ENCODE data around the gene GRIA4. TPM values are rescaled to one million over a fixed set of nuclear protein-coding genes. Genes with fewer than 3 reads are reported as not detected.
"Not testable (repeated sequence)": the region's sequence is repeated elsewhere in the genome, so short reads cannot be mapped to it uniquely, and the experiment has no call there.

The GRIA4 gene
- total and polyA plus RNA-seq, 2 donors (not counting 1 experiment from before 2014, with no cell fraction given), result 0.15 to 0.50 TPM

DNA sequence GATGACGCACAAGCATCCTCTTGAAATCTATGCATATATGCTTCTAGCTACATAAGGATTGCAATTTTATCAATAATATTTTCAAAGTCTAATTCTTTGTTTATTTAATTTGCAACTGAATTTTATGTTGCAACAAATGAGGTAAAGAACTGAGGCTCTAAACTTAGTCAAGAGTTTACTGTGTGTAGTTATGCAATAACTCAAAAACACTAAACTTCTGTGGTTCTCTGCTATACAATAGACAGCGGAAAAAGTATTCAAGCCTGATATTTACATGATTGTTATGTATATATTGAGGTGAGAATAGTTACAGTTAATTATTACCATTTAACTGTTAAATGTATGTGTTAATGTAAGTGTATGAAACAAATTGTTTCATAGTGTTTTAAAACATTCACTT is 379.3 kb downstream of the GRIA4 start:
- DNase-seq (ENCODE audit: low read depth in 2 of 2), result peak in 1 of 2 donors; percentile 7
- Histone ChIP-seq H3K27ac (ENCODE audit: insufficient read depth, low read length) (no peak overlapping the region), H3K27me3 (ENCODE audit: control insufficient read depth, insufficient read depth, low read length) (no peaks in the 10 kb centered on the region), H4K20me1 (ENCODE audit: control insufficient read depth, extremely low read depth, insufficient read depth, low read length) (no peaks in the 10 kb centered on the region), H3K4me2 (ENCODE audit: extremely low read depth, insufficient read depth, low read length) (no peak overlapping the region), H3K9me3 (ENCODE audit: control insufficient read depth, insufficient read depth, low read depth, low read length) (no peaks in the 10 kb centered on the region), H3K79me2 (ENCODE audit: control insufficient read depth, insufficient read depth, low read length) (no peaks in the 10 kb centered on the region), H3K9ac (ENCODE audit: insufficient read depth, low read length) (no peak overlapping the region), H3K4me1 (ENCODE audit: control insufficient read depth, extremely low read depth, insufficient read depth, low read length) (no peaks in the 10 kb centered on the region), H2AFZ (ENCODE audit: low read length) (no peak overlapping the region), H3K4me3 (replicated peaks in 1 of 4; ENCODE audit: control extremely low read depth in 1 of 4, insufficient read depth in 1 of 4, low read depth in 3 of 4, low read length in 4 of 4) (no peak overlapping the region), H3K36me3 (ENCODE audit: control insufficient read depth, insufficient read depth, low read length) (no peaks in the 10 kb centered on the region)
- TF ChIP-seq, protein P1, sequence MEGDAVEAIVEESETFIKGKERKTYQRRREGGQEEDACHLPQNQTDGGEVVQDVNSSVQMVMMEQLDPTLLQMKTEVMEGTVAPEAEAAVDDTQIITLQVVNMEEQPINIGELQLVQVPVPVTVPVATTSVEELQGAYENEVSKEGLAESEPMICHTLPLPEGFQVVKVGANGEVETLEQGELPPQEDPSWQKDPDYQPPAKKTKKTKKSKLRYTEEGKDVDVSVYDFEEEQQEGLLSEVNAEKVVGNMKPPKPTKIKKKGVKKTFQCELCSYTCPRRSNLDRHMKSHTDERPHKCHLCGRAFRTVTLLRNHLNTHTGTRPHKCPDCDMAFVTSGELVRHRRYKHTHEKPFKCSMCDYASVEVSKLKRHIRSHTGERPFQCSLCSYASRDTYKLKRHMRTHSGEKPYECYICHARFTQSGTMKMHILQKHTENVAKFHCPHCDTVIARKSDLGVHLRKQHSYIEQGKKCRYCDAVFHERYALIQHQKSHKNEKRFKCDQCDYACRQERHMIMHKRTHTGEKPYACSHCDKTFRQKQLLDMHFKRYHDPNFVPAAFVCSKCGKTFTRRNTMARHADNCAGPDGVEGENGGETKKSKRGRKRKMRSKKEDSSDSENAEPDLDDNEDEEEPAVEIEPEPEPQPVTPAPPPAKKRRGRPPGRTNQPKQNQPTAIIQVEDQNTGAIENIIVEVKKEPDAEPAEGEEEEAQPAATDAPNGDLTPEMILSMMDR (conservative IDR thresholded peaks at IDR 0.05 in 1 of 2, IDR thresholded peaks at IDR 0.05 in 1 of 2; ENCODE audit: low read depth in 1 of 2, low read length in 2 of 2), result no peak
- TF ChIP-seq EZH2 (IDR thresholded peaks at IDR 0.05; ENCODE audit: low read length, missing control alignments), result no peak

DNA sequence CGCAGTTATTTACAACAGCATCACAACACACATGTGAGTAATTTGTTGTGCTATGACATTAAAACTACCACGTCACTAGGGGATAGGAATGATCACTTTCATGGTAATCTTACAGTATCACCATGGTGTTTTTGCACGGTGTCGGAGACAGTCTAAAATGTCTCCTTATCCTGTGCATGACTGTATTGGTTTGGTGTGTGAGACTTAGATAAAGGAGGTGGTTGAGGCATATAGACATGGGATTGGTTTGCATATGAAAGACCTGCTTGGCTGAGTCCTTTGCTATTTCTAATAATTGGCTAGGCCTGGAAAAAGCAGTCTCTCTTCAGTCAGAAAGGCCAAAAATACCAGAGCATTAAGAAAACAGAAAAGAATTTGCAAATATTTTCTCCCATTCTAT is 382.0 kb downstream of the GRIA4 start:
- Histone ChIP-seq H3K4me3 (replicated peaks in 1 of 4; ENCODE audit: control extremely low read depth in 1 of 4, insufficient read depth in 1 of 4, low read depth in 3 of 4, low read length in 4 of 4) (no peak overlapping the region), H3K9ac (ENCODE audit: insufficient read depth, low read length) (no peak overlapping the region), H2AFZ (ENCODE audit: low read length) (no peak overlapping the region), H3K9me3 (ENCODE audit: control insufficient read depth, insufficient read depth, low read depth, low read length) (no peaks in the 10 kb centered on the region), H3K4me2 (ENCODE audit: extremely low read depth, insufficient read depth, low read length) (no peak overlapping the region), H3K27me3 (ENCODE audit: control insufficient read depth, insufficient read depth, low read length) (no peaks in the 10 kb centered on the region), H3K4me1 (ENCODE audit: control insufficient read depth, extremely low read depth, insufficient read depth, low read length) (no peaks in the 10 kb centered on the region), H3K36me3 (ENCODE audit: control insufficient read depth, insufficient read depth, low read length) (no peaks in the 10 kb centered on the region), H4K20me1 (ENCODE audit: control insufficient read depth, extremely low read depth, insufficient read depth, low read length) (no peaks in the 10 kb centered on the region), H3K79me2 (ENCODE audit: control insufficient read depth, insufficient read depth, low read length) (no peaks in the 10 kb centered on the region), H3K27ac (ENCODE audit: insufficient read depth, low read length) (no peak overlapping the region)
- no peak for TF ChIP-seq EZH2 (IDR thresholded peaks at IDR 0.05; ENCODE audit: low read length, missing control alignments)
- TF ChIP-seq, protein P1 (conservative IDR thresholded peaks at IDR 0.05 in 1 of 2, IDR thresholded peaks at IDR 0.05 in 1 of 2; ENCODE audit: low read depth in 1 of 2, low read length in 2 of 2), result no peak
- no peak for DNase-seq (ENCODE audit: low read depth in 2 of 2)

DNA sequence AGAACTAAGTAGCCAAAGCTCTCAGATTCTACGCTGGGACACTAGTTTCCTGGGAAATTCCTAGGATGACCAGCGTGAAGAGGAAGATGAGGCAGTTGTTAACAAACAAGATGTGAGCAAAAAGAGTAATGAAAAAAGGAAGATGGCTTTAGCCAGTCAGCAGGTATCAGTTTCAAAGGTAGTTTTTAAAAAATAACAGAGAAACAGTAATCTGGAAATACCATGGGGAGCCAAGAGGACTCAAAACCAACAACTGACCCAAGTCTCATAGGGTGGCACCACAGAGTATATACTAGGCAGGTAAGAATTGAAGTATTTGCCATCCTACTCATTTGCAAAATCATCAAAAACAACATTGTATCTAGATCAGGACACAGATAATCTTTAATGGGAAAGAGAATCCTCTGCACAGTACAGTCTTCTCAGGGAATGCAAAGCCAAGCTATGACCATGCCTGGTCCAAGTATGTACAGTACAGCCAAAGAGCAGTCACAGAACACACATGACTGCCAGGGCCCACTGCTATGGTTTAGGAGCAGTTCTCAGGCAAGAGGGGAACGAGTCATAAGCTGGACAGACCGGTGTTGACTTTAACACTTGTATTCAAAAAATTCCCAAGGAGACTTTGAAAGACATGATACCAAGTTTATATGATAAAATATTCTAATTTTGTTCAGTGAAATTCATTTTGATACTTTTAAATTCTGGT is 391.6 kb downstream of the GRIA4 start:
- Histone ChIP-seq H3K27me3 (ENCODE audit: control insufficient read depth, insufficient read depth, low read length) (no peaks in the 10 kb centered on the region), H3K4me2 (ENCODE audit: extremely low read depth, insufficient read depth, low read length) (no peak overlapping the region), H3K9ac (ENCODE audit: insufficient read depth, low read length) (no peak overlapping the region), H3K9me3 (ENCODE audit: control insufficient read depth, insufficient read depth, low read depth, low read length) (no peaks in the 10 kb centered on the region), H3K4me1 (ENCODE audit: control insufficient read depth, extremely low read depth, insufficient read depth, low read length) (no peaks in the 10 kb centered on the region), H4K20me1 (ENCODE audit: control insufficient read depth, extremely low read depth, insufficient read depth, low read length) (no peaks in the 10 kb centered on the region), H2AFZ (ENCODE audit: low read length) (no peak overlapping the region), H3K27ac (ENCODE audit: insufficient read depth, low read length) (no peak overlapping the region), H3K4me3 (replicated peaks in 1 of 4; ENCODE audit: control extremely low read depth in 1 of 4, insufficient read depth in 1 of 4, low read depth in 3 of 4, low read length in 4 of 4) (no peak overlapping the region), H3K79me2 (ENCODE audit: control insufficient read depth, insufficient read depth, low read length) (no peaks in the 10 kb centered on the region), H3K36me3 (ENCODE audit: control insufficient read depth, insufficient read depth, low read length) (peaks cover 2% of the 10 kb centered on the region)
- peak in 1 of 2 donors; percentile 12 for DNase-seq (ENCODE audit: low read depth in 2 of 2)
- TF ChIP-seq, protein P1 (conservative IDR thresholded peaks at IDR 0.05 in 1 of 2, IDR thresholded peaks at IDR 0.05 in 1 of 2; ENCODE audit: low read depth in 1 of 2, low read length in 2 of 2), result no peak
- no peak for TF ChIP-seq EZH2 (IDR thresholded peaks at IDR 0.05; ENCODE audit: low read length, missing control alignments)

DNA sequence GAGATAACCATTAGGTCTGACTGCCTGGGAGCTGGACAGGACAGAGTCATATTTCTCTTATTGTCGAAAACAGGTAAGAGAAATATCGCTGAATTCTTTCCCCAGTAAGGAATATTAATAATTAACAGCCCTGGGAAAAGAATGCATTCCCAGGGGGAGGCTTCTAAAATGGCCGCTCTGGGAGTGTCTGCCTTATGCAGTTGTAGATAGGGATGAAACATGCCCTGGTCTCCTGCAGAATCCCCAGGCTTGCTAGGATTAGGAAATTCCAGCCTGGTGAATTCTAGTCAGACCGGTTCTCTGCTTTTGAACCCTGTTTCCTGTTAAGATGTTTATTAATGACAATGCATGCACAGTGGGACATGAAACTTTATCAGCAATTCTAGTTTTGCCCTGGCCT is 393.2 kb downstream of the GRIA4 start:
- not testable (repeated sequence) for H2AFZ ChIP-seq (ENCODE audit: low read length); DNase-seq (ENCODE audit: low read depth in 2 of 2); H3K4me1 ChIP-seq (ENCODE audit: control insufficient read depth, extremely low read depth, insufficient read depth, low read length); H3K4me2 ChIP-seq (ENCODE audit: extremely low read depth, insufficient read depth, low read length); H3K9me3 ChIP-seq (ENCODE audit: control insufficient read depth, insufficient read depth, low read depth, low read length); H3K36me3 ChIP-seq (ENCODE audit: control insufficient read depth, insufficient read depth, low read length); H3K79me2 ChIP-seq (ENCODE audit: control insufficient read depth, insufficient read depth, low read length); H4K20me1 ChIP-seq (ENCODE audit: control insufficient read depth, extremely low read depth, insufficient read depth, low read length); H3K27me3 ChIP-seq (ENCODE audit: control insufficient read depth, insufficient read depth, low read length); H3K27ac ChIP-seq (ENCODE audit: insufficient read depth, low read length); H3K9ac ChIP-seq (ENCODE audit: insufficient read depth, low read length); H3K4me3 ChIP-seq (replicated peaks in 1 of 4; ENCODE audit: control extremely low read depth in 1 of 4, insufficient read depth in 1 of 4, low read depth in 3 of 4, low read length in 4 of 4)

Data from fibroblast of lung (primary cell).